Fibroblast of skin of back (primary cell): Measurements from ENCODE around the gene ERRFI1.

Experiments
- DNase-seq: peaks from one replicate; pipeline ENCODE4 v3.0.0-alpha.2; 2013

ERRFI1 gene

GRCh38 chr1:8017495-8018197 is 8.5 kb downstream of the ERRFI1 start:
- no peak for DNase-seq

- DNase-seq, result no peak
Observed at GRCh38 chr1:8016895-8017241, 9.2 kb downstream of the ERRFI1 start.

- no peak for DNase-seq
Observed at GRCh38 chr1:8016210-8016894, 9.8 kb downstream of the ERRFI1 start.

GRCh38 chr1:8015809-8016165 is 10.3 kb downstream of the ERRFI1 start:
- DNase-seq, result no peak

GRCh38 chr1:8015036-8015808 is 10.9 kb downstream of the ERRFI1 start:
- peak; percentile 86 for DNase-seq

GRCh38 chr1:8014381-8014988 is 11.6 kb downstream of the ERRFI1 start:
- no peak for DNase-seq

- no peak for DNase-seq
Observed at GRCh38 chr1:8013800-8014199, 12.3 kb downstream of the ERRFI1 start.

GRCh38 chr1:8013399-8013798 is 12.7 kb downstream of the ERRFI1 start:
- DNase-seq, result no peak

GRCh38 chr1:8012955-8013354 is 13.2 kb downstream of the ERRFI1 start:
- no peak for DNase-seq

GRCh38 chr1:8011923-8012858 is 13.9 kb downstream of the ERRFI1 start:
- DNase-seq, result no peak

GRCh38 chr1:8011016-8011415 is 15.1 kb downstream of the ERRFI1 start:
- DNase-seq, result no peak

- DNase-seq, result no peak
Observed at GRCh38 chr1:8010080-8010664, 15.9 kb downstream of the ERRFI1 start.

- no peak for DNase-seq
Observed at GRCh38 chr1:8009043-8010002, 16.8 kb downstream of the ERRFI1 start.

GRCh38 chr1:8006037-8006963 is 19.8 kb downstream of the ERRFI1 start:
- no peak for DNase-seq

- DNase-seq, result peak; percentile 96
Observed at GRCh38 chr1:8004803-8005573, 21.1 kb downstream of the ERRFI1 start.

- DNase-seq, result no peak
Observed at GRCh38 chr1:8004113-8004802, 21.9 kb downstream of the ERRFI1 start.

- DNase-seq, result no peak
Observed at GRCh38 chr1:8003438-8004112, 22.5 kb downstream of the ERRFI1 start.
